HS-5 (cell line): ENCODE measurements around the gene TOGARAM1.

Experiments used
- DNase-seq: peaks from one replicate; pipeline ENCODE4 v3.0.0-alpha.2; 2012; ENCODE audit warnings: low read depth

The TOGARAM1 gene

DNA sequence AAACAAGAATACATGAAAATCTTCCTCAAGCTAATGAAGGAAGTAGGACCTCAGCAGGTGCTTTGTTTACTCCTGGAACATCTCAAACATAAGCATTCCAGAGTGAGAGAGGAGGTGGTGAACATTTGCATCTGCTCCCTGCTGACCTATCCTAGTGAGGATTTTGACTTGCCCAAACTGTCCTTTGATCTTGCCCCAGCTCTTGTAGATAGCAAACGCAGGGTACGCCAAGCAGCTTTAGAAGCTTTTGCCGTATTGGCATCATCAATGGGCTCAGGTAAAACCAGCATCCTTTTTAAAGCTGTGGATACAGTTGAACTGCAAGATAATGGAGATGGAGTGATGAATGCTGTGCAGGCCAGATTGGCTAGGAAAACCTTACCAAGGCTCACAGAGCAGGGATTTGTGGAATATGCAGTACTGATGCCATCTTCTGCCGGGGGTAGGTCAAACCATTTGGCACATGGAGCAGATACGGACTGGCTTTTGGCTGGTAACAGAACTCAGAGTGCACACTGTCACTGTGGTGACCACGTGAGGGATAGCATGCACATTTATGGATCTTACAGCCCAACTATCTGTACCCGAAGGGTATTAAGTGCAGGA, 1.9 kb downstream of the TOGARAM1 start:
- no peak for DNase-seq

- no peak for DNase-seq
Observed at GRCh38 chr14:44966601-44967336, 4.8 kb downstream of the TOGARAM1 start.

DNA sequence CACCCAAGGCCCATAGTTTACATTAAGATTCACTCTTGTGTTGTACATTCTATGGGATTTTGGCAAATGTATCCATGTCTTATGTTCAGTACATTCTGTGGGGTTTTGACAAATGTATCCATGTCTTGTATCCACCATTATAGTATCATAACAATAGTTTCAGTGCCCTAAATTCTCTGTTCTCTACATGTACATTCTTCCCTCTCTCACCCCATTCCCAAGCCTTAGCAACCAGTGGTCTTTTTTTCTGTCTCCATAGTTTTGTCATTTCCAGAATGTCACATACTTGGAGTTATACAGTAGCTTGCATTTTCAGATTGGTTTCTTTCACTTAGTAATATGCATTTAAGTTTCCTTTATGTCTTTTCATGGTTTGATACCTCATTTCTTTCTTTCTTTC, 6.7 kb downstream of the TOGARAM1 start:
- DNase-seq, result no peak

DNA sequence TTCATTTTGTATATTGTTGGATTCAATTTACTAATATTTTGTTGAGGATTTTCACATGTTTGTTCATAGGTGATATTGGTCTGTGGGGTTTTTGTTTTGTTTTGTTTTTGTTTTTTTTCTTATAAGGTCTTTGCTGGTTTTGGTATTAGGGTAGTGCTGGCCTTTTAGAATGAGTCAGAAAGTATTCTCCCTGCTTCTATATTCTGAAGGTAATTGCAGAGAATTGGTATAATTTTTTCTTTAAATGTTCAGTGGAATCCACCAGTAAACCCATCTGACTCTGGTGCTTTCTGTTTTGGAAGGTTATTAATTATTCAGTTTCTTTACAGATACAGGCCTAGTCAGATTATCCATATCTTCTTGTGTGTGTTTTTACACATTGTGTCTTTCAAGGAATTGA, 8.9 kb downstream of the TOGARAM1 start:
- no peak for DNase-seq

- no peak for DNase-seq
Observed at GRCh38 chr14:44971459-44971858, 9.5 kb downstream of the TOGARAM1 start.

GRCh38 chr14:44979273-44979672, 17.3 kb downstream of the TOGARAM1 start:
- DNase-seq, result no peak

DNA sequence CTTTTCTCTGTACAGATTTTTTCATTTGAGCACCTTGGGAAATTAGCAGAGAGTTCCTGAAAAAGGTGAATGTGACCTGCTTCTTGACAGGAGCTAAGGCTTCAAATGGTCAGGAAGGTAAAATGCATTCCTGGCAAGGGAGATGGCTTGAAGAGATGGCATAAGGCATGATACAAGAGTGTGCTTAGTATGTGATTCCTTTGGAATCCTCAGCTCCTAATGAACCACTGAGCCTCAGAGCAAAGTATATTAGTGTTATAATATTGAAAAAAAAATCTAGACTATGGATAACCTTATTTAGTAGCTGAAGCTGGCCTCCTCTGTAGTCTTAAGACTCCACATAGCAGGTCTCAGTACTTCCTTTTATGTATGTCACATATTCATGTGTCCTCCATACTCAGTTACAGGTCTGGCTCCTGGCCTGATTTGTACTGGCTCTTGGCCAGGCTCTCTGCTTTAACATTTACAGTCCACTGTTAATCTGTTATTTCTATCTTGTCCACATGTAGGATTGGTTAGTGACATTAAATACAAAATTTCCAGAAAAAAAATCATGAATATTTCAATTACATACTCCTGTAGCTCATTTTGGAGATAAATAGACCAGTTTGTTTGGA, 17.9 kb downstream of the TOGARAM1 start:
- DNase-seq, result no peak

DNA sequence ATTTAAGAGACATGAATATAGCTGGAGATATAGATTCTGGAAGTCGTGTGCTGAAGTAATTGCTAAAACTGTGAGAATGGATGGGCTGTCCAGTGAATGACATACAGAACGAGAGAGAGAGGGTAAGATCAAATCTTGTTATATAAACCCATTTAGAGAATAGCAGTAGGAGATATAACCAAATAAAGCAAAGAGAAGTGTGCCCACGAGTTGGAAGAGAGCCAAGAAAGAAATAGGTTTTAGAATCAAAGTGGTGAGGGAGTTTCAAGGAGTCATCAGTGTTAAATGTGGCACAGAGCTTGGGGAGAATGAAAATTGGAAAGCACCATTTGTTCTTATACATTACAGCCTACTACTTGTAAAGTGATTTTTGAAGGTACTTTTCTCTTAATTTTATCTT, 19.2 kb downstream of the TOGARAM1 start:
- no peak for DNase-seq

- no peak for DNase-seq
Observed at GRCh38 chr14:44982594-44982993, 20.6 kb downstream of the TOGARAM1 start.

GRCh38 chr14:44988694-44989093, 26.7 kb downstream of the TOGARAM1 start:
- DNase-seq, result no peak

- no peak for DNase-seq
Observed at GRCh38 chr14:44989497-44990440, 27.8 kb downstream of the TOGARAM1 start.

- DNase-seq, result no peak
Observed at GRCh38 chr14:44990533-44990932, 28.5 kb downstream of the TOGARAM1 start.

DNA sequence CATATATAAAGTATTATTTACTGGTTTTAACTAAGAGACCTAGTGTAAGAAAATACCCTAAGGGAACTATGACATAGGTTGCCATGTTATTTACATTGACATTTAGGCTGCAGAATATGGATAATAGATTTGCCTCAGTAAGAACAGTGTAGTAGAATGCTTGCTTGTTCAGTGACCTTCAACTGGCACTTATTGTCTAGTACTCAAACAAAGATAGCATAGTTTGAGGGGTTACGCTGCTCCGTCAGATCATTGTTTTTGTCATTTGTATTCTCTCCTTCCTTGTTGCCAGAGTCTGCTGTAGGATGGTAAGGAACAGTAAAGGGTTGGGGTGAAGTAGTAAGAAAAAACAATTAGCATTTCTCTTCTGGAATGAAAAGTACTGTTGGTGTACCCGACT, 33.2 kb downstream of the TOGARAM1 start:
- no peak for DNase-seq

DNA sequence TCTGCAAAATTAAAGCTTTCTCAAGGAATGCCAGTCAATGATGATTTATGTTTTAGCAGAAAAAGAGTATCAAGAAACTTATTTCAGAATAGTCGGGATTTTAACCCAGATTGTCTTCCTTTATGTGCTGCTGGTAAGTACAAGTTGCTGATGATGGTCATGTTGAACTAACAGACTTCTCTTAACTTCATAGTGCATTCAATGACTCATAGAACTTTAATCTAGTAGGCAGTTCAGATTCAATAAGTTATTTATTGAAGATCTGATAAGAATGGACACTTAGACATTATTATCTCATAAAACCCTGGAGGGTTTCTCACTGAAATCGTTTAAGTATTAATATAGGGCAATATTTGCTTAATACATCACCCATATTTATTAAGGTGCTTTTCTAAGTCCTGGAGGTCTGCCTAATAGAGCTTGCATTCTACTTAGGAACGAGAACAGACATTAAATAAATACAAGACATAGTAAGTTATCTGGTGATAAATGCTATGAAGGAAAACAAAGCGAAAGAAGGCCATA, 33.8 kb downstream of the TOGARAM1 start:
- no peak for DNase-seq

DNA sequence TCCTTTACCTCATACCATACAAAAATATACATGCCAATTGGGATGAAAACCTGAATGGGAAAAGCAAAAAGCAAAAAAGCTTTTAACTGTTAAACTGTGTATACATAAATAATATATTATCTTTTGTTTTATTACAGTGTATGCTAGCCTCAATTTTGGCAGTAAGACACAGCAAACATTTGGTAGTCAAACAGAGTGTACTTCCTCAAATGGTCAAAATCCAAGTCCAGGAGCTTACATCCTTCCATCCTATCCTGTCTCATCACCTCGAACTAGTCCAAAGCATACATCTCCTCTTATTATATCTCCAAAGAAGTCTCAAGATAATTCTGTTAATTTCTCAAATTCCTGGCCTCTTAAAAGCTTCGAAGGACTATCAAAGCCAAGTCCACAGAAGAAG, 41.9 kb downstream of the TOGARAM1 start:
- DNase-seq, result no peak

GRCh38 chr14:45015133-45015532, 53.1 kb downstream of the TOGARAM1 start:
- DNase-seq, result no peak

DNA sequence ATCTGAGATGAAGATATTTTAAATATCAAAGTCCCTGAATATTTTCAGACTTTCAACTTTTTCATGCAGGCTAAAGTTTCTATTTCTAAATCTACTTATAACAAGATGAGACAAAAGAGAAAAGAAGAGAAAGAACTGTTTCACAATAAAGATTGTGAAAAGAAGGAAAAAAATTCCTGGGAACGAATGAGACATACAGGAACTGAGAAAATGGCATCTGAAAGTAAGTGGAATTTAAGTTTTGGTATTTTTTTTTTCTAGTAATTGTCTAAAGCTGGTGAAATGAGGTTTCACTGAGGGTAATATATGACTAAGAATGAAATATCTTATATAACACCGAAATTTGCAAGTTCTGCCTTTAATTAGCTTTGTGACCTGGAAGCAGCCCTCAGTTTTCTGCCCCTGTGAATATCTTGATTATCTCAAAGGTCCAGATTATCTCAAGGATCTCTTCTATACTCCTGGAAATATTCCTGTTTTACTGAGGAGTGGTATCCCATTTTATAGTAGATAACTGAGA, 66.2 kb downstream of the TOGARAM1 start:
- DNase-seq, result no peak

DNA sequence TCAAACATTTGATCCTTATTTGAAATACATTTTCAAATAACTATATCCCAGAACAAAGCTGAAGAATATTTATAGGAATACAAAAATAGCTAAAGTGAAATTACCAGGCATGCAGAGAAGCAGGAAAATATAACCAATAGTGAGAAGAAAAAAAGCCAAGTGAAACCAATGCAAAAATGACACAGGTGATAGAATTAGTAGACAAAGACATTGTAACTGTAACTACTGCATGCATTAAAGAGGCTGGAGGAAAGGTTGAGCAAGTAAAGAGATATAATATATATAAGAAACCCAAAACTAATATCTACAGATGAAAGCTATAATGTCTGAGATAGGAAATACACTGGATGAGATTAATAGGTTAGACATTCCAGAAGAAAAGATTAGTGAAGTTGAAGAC, 72.7 kb downstream of the TOGARAM1 start:
- no peak for DNase-seq

DNA sequence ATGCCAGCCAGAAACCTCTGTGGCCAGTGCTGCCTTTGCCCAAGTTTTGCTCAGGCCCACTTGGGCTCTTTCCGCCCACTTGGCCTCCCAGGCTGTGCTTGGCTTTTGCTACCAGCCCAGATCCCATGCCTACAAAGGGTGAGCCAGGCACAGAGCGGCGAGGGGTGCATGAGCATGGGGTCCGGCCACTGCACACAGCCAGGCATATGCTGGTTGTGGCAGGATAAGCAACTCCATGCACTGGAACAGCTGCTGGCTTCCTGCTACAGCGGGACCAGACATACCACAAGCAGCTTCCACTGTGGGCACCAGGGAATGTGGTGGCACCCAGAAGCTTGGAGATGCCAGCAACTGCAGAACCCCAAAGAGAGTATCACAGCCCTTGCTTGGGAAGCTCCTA, 76.3 kb downstream of the TOGARAM1 start:
- DNase-seq, result no peak

- DNase-seq, result no peak
Observed at GRCh38 chr14:45038865-45039264, 76.9 kb downstream of the TOGARAM1 start.

DNA sequence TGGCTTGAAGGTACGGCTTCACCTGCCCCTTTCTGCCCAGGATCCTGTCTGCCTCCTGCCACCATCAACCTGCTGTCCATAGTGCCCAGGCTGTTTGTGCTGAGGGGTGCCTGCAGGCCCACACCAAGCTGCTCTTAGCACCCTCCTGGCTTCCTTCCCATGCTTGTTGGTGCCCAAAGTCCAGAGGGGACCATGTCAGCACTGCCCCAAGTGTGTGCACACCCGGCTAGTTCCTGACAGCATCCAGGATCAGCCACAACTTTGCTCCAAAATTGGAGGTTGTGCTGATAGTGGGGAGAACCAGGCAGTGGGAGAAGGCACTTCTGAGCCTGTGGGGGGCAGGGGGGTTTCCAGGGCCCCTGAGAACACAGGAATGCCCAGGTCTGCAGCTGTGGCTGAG, 77.4 kb downstream of the TOGARAM1 start:
- DNase-seq, result no peak

DNA sequence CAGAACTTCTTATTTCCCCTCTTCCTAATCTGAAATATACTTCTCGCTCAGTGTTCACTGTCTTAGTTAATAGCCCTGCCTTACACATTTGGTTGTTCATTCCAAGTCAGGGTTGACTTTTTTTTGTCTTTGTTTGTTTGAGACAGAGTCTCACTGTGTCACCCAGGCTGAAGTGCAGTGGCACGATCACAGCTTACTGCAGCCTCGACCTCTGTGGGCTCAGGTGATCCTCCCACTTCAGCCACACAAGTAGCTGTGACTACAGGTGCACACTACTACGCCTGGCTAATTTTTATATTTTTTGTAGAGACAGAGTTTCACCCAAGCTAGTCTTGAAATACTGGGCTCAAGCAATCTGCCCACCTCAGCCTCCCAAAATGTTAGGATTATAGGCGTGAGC, 79.7 kb downstream of the TOGARAM1 start:
- no peak for DNase-seq
